Stimulated activated CD4-positive, alpha-beta T cell treated with anti-CD3 and anti-CD28 coated beads, TNF-alpha, amount 100 ng/mL, for 24 hours (primary cell): ENCODE measurements around the gene GTF2A1L.
"Not testable (repeated sequence)": the region's sequence is repeated elsewhere in the genome, so short reads cannot be mapped to it uniquely, and the experiment has no call there.

Experiments
- DNase-seq, 3 experiments: peaks; one replicate each; pipeline ENCODE4 v3.0.0-alpha.2; 2020; ENCODE audit warnings: low read depth in 3 of 3

The GTF2A1L gene

DNA sequence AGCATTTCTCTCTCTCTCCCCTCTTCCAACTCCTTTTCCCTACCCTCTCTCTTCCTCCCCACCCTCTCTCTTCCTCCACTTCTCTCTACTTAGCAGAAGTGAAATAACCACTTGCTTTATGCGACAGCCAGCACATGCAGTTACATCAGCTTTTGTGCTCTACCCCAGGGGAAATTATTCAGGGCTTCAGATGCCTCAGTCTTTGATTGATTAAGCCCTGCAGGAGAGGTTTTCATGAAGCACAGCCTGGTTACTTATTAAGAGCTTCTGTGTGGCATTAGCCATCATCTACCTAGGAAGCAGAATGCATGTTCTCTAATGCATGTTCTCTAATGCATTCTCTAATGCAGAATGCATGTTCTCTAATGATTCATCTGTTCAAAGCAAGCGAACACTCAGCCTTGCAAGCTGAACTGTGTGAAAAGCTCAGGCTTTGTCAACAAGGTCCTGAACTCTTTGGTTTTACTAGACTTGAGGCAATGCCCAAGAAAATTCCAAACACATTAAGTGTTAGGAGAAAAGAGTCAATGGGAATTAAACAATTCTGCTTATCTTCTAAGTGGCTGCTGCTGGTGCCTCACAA lies 81.8 kb downstream of the GTF2A1L start:
- DNase-seq: no peak

DNA sequence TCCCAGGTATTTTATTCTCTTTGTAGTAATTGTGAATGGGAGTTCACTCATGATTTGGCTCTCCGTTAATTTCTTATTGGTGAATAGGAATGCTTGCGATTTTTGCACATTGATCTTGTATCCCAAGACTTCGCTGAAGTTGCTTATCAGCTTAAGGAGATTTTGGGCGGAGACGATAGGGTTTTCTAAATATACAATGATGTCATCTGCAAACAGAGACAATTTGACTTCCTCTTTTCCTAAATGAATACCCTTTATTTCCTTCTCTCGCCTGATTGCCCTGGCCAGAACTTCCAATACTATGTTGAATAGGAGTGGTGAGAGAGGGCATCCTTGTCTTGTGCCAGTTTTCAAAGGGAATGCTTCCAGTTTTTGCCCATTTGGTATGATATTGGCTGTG lies 86.0 kb downstream of the GTF2A1L start:
- DNase-seq: not testable (repeated sequence)

- DNase-seq: no peak
Measured at GRCh38 chr2:48707466-48707865, 89.8 kb downstream of the GTF2A1L start.

GRCh38 chr2:48709096-48710034 lies 91.7 kb downstream of the GTF2A1L start:
- no peak for DNase-seq

DNA sequence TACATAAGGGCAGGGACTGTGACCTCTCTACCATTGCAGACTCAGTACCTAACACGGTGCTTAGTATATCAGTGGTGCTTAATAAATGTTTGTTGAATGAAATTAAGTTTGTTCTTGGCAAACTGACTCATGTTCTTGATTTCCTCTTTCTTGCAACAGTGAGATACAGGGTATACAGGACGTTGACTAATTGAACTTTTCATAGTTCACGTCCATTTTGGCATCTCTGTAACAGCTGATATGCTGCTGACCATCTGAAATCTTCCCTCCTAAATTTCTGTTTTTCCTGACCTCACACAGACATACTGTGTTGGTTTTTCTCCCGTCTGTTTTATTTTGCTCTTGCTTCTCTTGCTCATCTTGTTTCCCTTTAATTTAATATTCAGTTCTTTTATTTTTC lies 93.7 kb downstream of the GTF2A1L start:
- no peak for DNase-seq

GRCh38 chr2:48712151-48712550 lies 94.5 kb downstream of the GTF2A1L start:
- no peak for DNase-seq

- DNase-seq: no peak
Measured at GRCh38 chr2:48713647-48714046, 96.0 kb downstream of the GTF2A1L start.

- DNase-seq: no peak
Measured at GRCh38 chr2:48714245-48714644, 96.6 kb downstream of the GTF2A1L start.

DNA sequence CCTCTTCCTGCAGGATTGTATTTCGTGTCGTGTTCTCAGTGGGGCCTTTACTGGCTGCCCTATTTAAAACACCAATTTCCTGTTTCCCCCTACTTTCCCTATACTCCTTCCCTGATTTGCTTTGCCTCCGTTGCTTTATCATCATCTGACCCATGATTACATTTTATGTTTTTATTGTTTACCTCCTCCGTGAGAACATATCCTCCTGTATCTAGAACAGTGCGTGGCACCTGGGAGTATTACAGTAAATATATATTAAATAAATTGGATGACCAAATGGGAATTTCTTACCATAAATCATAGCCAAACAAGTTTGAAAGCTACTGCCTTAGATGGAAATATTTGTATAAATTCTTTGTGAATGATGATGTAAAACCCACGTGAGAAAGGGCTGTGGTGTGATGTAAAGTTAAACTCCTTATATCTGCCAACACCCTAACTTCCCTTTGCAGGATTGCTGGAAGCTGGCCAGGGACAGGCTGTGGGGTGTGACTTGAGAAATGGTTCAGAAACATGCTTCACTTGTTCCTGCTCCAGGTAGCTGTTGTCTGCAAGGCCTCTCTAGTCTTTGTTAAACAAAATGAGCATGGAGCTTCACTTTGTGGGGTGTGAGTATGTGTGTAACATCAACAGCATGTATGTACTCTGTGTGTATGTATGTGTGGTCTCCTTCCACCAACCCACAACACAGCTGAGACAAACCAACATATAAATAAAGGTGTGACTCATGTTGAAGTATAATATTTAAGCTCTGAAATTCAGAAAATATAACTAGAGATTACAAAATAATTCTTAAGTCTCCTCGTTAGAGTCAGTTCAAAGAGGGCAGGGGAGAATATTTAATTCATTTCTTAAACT lies 97.6 kb downstream of the GTF2A1L start:
- no peak for DNase-seq

GRCh38 chr2:48715956-48716355 lies 98.3 kb downstream of the GTF2A1L start:
- no peak for DNase-seq

DNA sequence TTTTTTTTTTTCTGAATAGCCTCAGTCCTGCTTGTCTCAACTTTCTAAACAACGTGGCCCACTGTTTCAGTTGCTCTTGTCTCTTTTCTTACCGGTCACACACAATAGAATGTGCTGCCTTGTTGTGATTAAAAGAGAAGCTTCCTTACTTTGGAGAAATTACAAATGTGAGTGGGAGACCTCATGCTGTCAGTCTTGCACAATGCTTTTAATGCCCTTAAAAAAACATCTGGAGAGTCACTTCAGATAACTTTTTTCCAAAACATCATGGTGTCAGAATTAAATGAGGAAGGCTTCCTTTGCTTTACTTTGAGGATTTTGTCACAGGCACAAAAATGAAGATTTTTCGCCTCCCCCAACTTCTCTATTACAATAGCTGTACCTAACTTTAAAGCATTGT lies 100.2 kb downstream of the GTF2A1L start:
- DNase-seq: no peak

DNA sequence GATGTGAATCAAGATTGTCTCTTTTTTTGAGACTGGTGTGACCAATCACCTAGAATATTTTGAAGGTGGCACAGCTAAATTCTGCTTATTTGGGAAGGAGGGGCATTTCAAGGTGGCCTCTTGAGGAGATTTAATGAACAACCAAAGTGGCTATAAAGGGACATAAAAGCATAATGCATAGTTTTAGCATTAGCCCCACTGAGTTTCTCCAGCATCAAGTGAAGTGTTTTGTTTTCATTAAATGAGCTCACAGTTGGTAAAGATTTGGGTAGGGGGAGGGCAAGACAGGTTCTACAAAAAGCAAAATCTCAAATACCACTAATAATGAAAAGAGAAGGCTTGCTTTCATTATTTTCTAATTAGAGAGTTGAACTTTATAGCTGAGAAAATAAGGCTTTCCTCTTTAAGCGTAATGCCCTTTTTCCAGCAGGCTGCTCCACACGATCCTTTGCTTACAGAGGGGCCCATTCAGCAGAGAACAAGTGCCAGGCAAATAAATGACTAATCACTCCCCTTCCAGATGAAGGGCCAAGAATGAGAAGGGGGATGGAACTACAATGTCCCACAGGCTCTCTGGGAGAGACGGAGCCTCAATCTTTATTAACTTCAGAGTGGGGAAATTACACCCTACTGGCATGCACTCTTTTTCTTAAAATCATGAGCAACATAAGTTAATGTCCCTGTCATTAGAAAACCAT lies 102.0 kb downstream of the GTF2A1L start:
- DNase-seq: no peak

GRCh38 chr2:48721158-48721557 lies 103.5 kb downstream of the GTF2A1L start:
- DNase-seq: no peak

- no peak for DNase-seq
Measured at GRCh38 chr2:48722391-48722790, 104.7 kb downstream of the GTF2A1L start.

DNA sequence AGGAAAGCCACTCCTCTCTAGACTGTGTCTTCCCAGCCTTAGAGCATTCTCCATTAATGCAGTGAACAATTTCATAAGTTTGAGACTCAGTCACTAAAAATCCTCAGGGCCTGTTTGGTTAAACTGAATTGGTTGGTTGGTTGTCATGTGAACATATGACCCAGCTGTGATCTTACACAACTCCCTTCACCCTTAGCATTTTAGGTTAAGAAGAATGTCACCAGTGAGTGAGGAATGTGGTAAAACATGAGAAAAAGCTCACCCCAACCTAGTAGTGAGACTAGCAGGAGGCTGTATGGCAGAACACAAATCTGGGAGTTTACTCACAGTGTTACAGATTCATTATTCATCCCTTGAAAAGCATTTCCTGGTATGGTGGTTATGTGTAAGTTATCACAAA lies 105.5 kb downstream of the GTF2A1L start:
- DNase-seq: no peak

DNA sequence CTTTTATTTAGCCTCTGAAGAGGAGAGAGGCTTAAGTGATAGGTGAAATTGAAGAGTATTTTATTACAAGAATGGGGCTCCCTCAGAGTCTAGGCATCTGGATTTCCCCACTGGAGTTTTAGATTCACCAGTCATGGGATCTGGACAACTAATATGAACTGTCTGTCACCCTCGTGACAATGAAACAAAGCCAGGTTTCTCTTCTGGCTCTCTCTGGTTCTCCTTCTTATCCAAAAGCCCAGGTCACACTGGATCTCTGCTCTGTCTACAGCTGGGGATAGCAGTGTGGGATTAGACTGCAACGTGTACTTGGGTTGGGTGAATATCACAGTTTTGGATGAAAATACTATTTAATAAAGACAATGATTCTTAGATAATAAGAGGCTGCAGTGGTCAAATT lies 106.6 kb downstream of the GTF2A1L start:
- no peak for DNase-seq

- DNase-seq: no peak
Measured at GRCh38 chr2:48725696-48726494, 108.2 kb downstream of the GTF2A1L start.

- no peak for DNase-seq
Measured at GRCh38 chr2:48727560-48727959, 109.9 kb downstream of the GTF2A1L start.

GRCh38 chr2:48728295-48728694 lies 110.6 kb downstream of the GTF2A1L start:
- no peak for DNase-seq

- no peak for DNase-seq
Measured at GRCh38 chr2:48728840-48729239, 111.2 kb downstream of the GTF2A1L start.
